ENCODE measurements around the gene CUL2. TPM values are rescaled to one million over a fixed set of nuclear protein-coding genes. Genes with fewer than 3 reads are reported as not detected.

Gene CUL2
- total RNA-seq, 1 experiment from 2014 or later, result 32.4 TPM

DNA sequence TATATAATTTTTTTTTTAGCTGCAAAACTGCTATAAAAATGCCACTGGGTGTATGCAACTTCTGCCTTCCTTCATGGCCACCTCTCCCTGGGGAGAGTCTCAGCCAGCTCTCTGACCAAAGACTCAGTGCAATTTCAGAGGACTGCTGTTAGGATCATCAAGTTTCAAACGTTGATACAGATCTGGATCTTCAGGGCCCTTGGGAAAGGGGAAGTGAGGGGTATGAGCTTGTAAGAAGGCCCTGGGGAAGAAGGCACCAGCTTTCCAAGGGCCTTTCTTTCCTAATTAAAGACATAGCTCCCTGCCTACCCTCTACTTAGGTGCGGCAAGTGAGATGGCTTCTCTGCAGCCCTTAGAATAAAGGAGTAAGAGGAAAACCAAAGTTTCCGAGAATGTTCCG lies 130.4 kb downstream of the CUL2 start:
- H3K4me1 ChIP-seq (ENCODE audit: control insufficient read depth, insufficient read depth, low read length), result no peaks in the 10 kb centered on the region
- H3K4me3 ChIP-seq (ENCODE audit: low read depth in 2 of 2, low read length in 2 of 2), result no peak overlapping the region
- H3K9me3 ChIP-seq (ENCODE audit: control insufficient read depth, insufficient read depth, low read depth, low read length), result no peaks in the 10 kb centered on the region
- ChIA-PET POLR2A (no interaction called here), CTCF (interaction anchor here (0.7 kb wide), 1 partner anchor 138 kb away, joined by 3 read pairs; no protein-coding TSS in a partner anchor)
- H3K27me3 ChIP-seq (ENCODE audit: control insufficient read depth, insufficient read depth, low read length), result no peaks in the 10 kb centered on the region
- TF ChIP-seq POLR2AphosphoS5 (IDR thresholded peaks at IDR 0.05; ENCODE audit: low read depth, low read length), result no peak
- TF ChIP-seq, protein P1, sequence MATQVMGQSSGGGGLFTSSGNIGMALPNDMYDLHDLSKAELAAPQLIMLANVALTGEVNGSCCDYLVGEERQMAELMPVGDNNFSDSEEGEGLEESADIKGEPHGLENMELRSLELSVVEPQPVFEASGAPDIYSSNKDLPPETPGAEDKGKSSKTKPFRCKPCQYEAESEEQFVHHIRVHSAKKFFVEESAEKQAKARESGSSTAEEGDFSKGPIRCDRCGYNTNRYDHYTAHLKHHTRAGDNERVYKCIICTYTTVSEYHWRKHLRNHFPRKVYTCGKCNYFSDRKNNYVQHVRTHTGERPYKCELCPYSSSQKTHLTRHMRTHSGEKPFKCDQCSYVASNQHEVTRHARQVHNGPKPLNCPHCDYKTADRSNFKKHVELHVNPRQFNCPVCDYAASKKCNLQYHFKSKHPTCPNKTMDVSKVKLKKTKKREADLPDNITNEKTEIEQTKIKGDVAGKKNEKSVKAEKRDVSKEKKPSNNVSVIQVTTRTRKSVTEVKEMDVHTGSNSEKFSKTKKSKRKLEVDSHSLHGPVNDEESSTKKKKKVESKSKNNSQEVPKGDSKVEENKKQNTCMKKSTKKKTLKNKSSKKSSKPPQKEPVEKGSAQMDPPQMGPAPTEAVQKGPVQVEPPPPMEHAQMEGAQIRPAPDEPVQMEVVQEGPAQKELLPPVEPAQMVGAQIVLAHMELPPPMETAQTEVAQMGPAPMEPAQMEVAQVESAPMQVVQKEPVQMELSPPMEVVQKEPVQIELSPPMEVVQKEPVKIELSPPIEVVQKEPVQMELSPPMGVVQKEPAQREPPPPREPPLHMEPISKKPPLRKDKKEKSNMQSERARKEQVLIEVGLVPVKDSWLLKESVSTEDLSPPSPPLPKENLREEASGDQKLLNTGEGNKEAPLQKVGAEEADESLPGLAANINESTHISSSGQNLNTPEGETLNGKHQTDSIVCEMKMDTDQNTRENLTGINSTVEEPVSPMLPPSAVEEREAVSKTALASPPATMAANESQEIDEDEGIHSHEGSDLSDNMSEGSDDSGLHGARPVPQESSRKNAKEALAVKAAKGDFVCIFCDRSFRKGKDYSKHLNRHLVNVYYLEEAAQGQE (IDR thresholded peaks at IDR 0.05; ENCODE audit: insufficient read depth in 1 of 2, low read depth in 2 of 2, low read length in 1 of 2), result no peak
- TF ChIP-seq, protein P2, sequence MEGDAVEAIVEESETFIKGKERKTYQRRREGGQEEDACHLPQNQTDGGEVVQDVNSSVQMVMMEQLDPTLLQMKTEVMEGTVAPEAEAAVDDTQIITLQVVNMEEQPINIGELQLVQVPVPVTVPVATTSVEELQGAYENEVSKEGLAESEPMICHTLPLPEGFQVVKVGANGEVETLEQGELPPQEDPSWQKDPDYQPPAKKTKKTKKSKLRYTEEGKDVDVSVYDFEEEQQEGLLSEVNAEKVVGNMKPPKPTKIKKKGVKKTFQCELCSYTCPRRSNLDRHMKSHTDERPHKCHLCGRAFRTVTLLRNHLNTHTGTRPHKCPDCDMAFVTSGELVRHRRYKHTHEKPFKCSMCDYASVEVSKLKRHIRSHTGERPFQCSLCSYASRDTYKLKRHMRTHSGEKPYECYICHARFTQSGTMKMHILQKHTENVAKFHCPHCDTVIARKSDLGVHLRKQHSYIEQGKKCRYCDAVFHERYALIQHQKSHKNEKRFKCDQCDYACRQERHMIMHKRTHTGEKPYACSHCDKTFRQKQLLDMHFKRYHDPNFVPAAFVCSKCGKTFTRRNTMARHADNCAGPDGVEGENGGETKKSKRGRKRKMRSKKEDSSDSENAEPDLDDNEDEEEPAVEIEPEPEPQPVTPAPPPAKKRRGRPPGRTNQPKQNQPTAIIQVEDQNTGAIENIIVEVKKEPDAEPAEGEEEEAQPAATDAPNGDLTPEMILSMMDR (IDR thresholded peaks at IDR 0.05), result no peak
- TF ChIP-seq TCF7L2 (IDR thresholded peaks at IDR 0.05; ENCODE audit: low read depth, low read length), result no peak
- no peak for TF ChIP-seq SIN3A (IDR thresholded peaks at IDR 0.05; ENCODE audit: borderline replicate concordance, insufficient read depth, low read depth, low read length)
- no TSS peak for BruUV-seq (replicated peaks)
- DNase-seq (ENCODE audit: low read depth, low spot score) (no peak), ATAC-seq (no peak)
- in situ Hi-C loops (cut with HindIII; ENCODE audit: low pct_unique_long_range_greater_than_20kb, low sequenced_read_pairs), result no loop called here
- no peak overlapping the region for H3K27ac ChIP-seq (ENCODE audit: low read length)
- intact Hi-C loops (cut with micrococcal nuclease; ENCODE audit: unreplicated experiment), result loop anchor here (10.0 kb wide), 1 partner anchor 295 kb away; no protein-coding TSS in a partner anchor
- H3K36me3 ChIP-seq (ENCODE audit: control insufficient read depth, insufficient read depth, low read length), result no peaks in the 10 kb centered on the region

GRCh38 chr10:34959321-34959720 lies 130.8 kb downstream of the CUL2 start:
- Histone ChIP-seq H3K27ac (ENCODE audit: low read length) (no peak overlapping the region), H3K36me3 (ENCODE audit: control insufficient read depth, insufficient read depth, low read length) (no peaks in the 10 kb centered on the region), H3K4me1 (ENCODE audit: control insufficient read depth, insufficient read depth, low read length) (no peaks in the 10 kb centered on the region), H3K27me3 (ENCODE audit: control insufficient read depth, insufficient read depth, low read length) (no peaks in the 10 kb centered on the region), H3K4me3 (ENCODE audit: low read depth in 2 of 2, low read length in 2 of 2) (no peak overlapping the region), H3K9me3 (ENCODE audit: control insufficient read depth, insufficient read depth, low read depth, low read length) (no peaks in the 10 kb centered on the region)
- BruUV-seq (replicated peaks), result no TSS peak
- ChIA-PET POLR2A (no interaction called here), CTCF (interaction anchor here (0.7 kb wide), 2 partner anchors 138 to 286 kb away, joined by 3 to 4 read pairs; no protein-coding TSS in a partner anchor)
- in situ Hi-C loops (cut with HindIII; ENCODE audit: low pct_unique_long_range_greater_than_20kb, low sequenced_read_pairs) (no loop called here), intact Hi-C loops (cut with micrococcal nuclease; ENCODE audit: unreplicated experiment) (loop anchor here (10.0 kb wide), 1 partner anchor 295 kb away; no protein-coding TSS in a partner anchor)
- ATAC-seq (no peak), DNase-seq (ENCODE audit: low read depth, low spot score) (no peak)
- TF ChIP-seq, protein P1 (IDR thresholded peaks at IDR 0.05; ENCODE audit: insufficient read depth in 1 of 2, low read depth in 2 of 2, low read length in 1 of 2), result no peak
- TF ChIP-seq, protein P2 (IDR thresholded peaks at IDR 0.05), result no peak
- TF ChIP-seq POLR2AphosphoS5 (IDR thresholded peaks at IDR 0.05; ENCODE audit: low read depth, low read length), result no peak
- TF ChIP-seq SIN3A (IDR thresholded peaks at IDR 0.05; ENCODE audit: borderline replicate concordance, insufficient read depth, low read depth, low read length), result no peak
- TF ChIP-seq TCF7L2 (IDR thresholded peaks at IDR 0.05; ENCODE audit: low read depth, low read length), result no peak
